SK-N-SH treated with all-trans-retinoic acid at 6 μM for 48 hours (cell line): ENCODE results near the gene ATF2.
A peak's percentile ranks its signal among the peaks of the same experiment; 100 is the strongest.

Source experiments
- ATAC-seq: fragments of 200-7000 bp; cut with Tn5 transposase; 3 replicates; pipeline ENCODE4 v1.9.1; 2020; ENCODE audit warnings: mild to moderate bottlenecking, moderate library complexity
- ARNTL ChIP-seq: fragments of 450-650 bp; formaldehyde crosslinking; IDR thresholded peaks from 2 replicates; pipeline ENCODE4 v1.5.0; 2020; ENCODE audit warnings: low read depth, mild to moderate bottlenecking, moderate library complexity, borderline replicate concordance
- BACH2 ChIP-seq: fragments of 250-450 bp; sonication (Bioruptor Pico); IDR thresholded peaks from 2 replicates; pipeline ENCODE4 v1.9.0; 2021; ENCODE audit warnings: mild to moderate bottlenecking, borderline replicate concordance
- CREB5 ChIP-seq: fragments of 250-450 bp; sonication (Bioruptor Pico); IDR thresholded peaks from 2 replicates; pipeline ENCODE4 v1.5.1; 2020; ENCODE audit warnings: low read depth, mild to moderate bottlenecking, moderate library complexity
- CSDC2 ChIP-seq: fragments of 250-450 bp; sonication (Bioruptor Pico); IDR thresholded peaks from 2 replicates; pipeline ENCODE4 v1.5.0; 2020; ENCODE audit warnings: mild to moderate bottlenecking, moderate library complexity
- CSRNP3 ChIP-seq: fragments of 250-450 bp; sonication (Bioruptor Pico); IDR thresholded peaks from 2 replicates; pipeline ENCODE4 v1.5.1; 2021; ENCODE audit warnings: mild to moderate bottlenecking, moderate library complexity
- ESRRG ChIP-seq: fragments of 250-450 bp; sonication (Bioruptor Pico); IDR thresholded peaks from 2 replicates; pipeline ENCODE4 v1.6.1; 2021; ENCODE audit warnings: mild to moderate bottlenecking
- ISL1 ChIP-seq: fragments of 250-450 bp; sonication (Bioruptor Pico); IDR thresholded peaks from 2 replicates; pipeline ENCODE4 v2.1.2; 2022; ENCODE audit warnings: mild to moderate bottlenecking, moderate library complexity
- OSR1 ChIP-seq: fragments of 250-450 bp; sonication (Bioruptor Pico); IDR thresholded peaks from 2 replicates; pipeline ENCODE4 v1.8.0; 2022; ENCODE audit warnings: moderate library complexity, mild to moderate bottlenecking, inconsistent platforms
- PATZ1 ChIP-seq: fragments of 250-450 bp; sonication (Bioruptor Pico); IDR thresholded peaks from 2 replicates; pipeline ENCODE4 v1.8.0; 2020; ENCODE audit warnings: mild to moderate bottlenecking, moderate library complexity, borderline replicate concordance
- POU6F1 ChIP-seq: fragments of 250-450 bp; sonication (Bioruptor Pico); IDR thresholded peaks from 2 replicates; pipeline ENCODE4 v1.8.0; 2021; ENCODE audit warnings: low read depth, mild to moderate bottlenecking, moderate library complexity, borderline replicate concordance
- PPARA ChIP-seq: fragments of 250-450 bp; sonication (Bioruptor Pico); IDR thresholded peaks from 2 replicates; pipeline ENCODE4 v1.5.0; 2020; ENCODE audit warnings: mild to moderate bottlenecking, borderline replicate concordance
- RARB ChIP-seq: fragments of 250-450 bp; sonication (Bioruptor Pico); IDR thresholded peaks from 2 replicates; pipeline ENCODE4 v1.8.0; 2021; ENCODE audit warnings: mild to moderate bottlenecking, moderate library complexity
- TCF4 ChIP-seq: fragments of 250-450 bp; sonication (Bioruptor Pico); IDR thresholded peaks from 2 replicates; pipeline ENCODE4 v1.8.0; 2021; ENCODE audit warnings: mild to moderate bottlenecking, moderate library complexity, borderline replicate concordance
- TOX ChIP-seq: fragments of 250-450 bp; sonication (Bioruptor Pico); IDR thresholded peaks from 2 replicates; pipeline ENCODE4 v1.8.0; 2021; ENCODE audit warnings: mild to moderate bottlenecking, moderate library complexity, borderline replicate concordance
- TSHZ2 ChIP-seq: fragments of 250-450 bp; sonication (Bioruptor Pico); IDR thresholded peaks from 2 replicates; pipeline ENCODE4 v1.5.0; 2020; ENCODE audit warnings: mild to moderate bottlenecking, moderate library complexity
- ZC3H10 ChIP-seq: fragments of 250-450 bp; sonication (Bioruptor Pico); IDR thresholded peaks from 2 replicates; pipeline ENCODE4 v1.5.1; 2021; ENCODE audit warnings: mild to moderate bottlenecking, moderate library complexity
- ZFP3 ChIP-seq: fragments of 250-450 bp; sonication (Bioruptor Pico); IDR thresholded peaks from 2 replicates; pipeline ENCODE4 v1.5.0; 2020; ENCODE audit warnings: mild to moderate bottlenecking, moderate library complexity
- ZFP30 ChIP-seq: fragments of 450-650 bp; formaldehyde crosslinking; IDR thresholded peaks from 2 replicates; pipeline ENCODE4 v1.5.0; 2022; ENCODE audit warnings: mild to moderate bottlenecking, moderate library complexity
- ZNF565 ChIP-seq: fragments of 450-650 bp; formaldehyde crosslinking; conservative IDR thresholded peaks from 2 replicates; pipeline ENCODE4 v1.5.0; 2020; ENCODE audit warnings: low read depth, mild to moderate bottlenecking, moderate library complexity
- ZNF70 ChIP-seq: fragments of 450-650 bp; formaldehyde crosslinking; IDR thresholded peaks from 2 replicates; pipeline ENCODE4 v1.5.0; 2020; ENCODE audit warnings: mild to moderate bottlenecking, moderate library complexity
- ZNF8 ChIP-seq: fragments of 450-650 bp; formaldehyde crosslinking; IDR thresholded peaks from 2 replicates; pipeline ENCODE4 v1.5.0; 2020; ENCODE audit warnings: mild to moderate bottlenecking, moderate library complexity

The ATF2 gene

GRCh38 chr2:175167076-175167791 lies 769 bp downstream of the ATF2 start:
- ATAC-seq: peak; percentile 60
- TF ChIP-seq TSHZ2: no peak
- TF ChIP-seq BACH2 (CRISPR knock-in tag): no peak
- TF ChIP-seq PATZ1 (CRISPR knock-in tag): no peak
- TF ChIP-seq ISL1 (CRISPR knock-in tag): no peak
- no peak for TF ChIP-seq RARB (CRISPR knock-in tag)
- no peak for TF ChIP-seq PPARA (CRISPR knock-in tag)
- TF ChIP-seq ARNTL (CRISPR knock-in tag): no peak
- no peak for TF ChIP-seq CSRNP3 (CRISPR knock-in tag)
- TF ChIP-seq ZNF70 (CRISPR knock-in tag): no peak
- TF ChIP-seq CSDC2 (CRISPR knock-in tag): no peak
- no peak for TF ChIP-seq POU6F1 (CRISPR knock-in tag)
- no peak for TF ChIP-seq TOX (CRISPR knock-in tag)
- TF ChIP-seq ZC3H10: no peak
- no peak for TF ChIP-seq ZNF8 (CRISPR knock-in tag)

- ATAC-seq: no peak
- TF ChIP-seq ZNF8 (CRISPR knock-in tag) (no peak), ESRRG (no peak), ARNTL (CRISPR knock-in tag) (no peak), TCF4 (CRISPR knock-in tag) (no peak), CSDC2 (CRISPR knock-in tag) (no peak), CREB5 (CRISPR knock-in tag) (no peak), ZNF565 (CRISPR knock-in tag) (no peak)
Measured at GRCh38 chr2:175166216-175166824, 1.7 kb downstream of the ATF2 start.

GRCh38 chr2:175164235-175164634 lies 3.8 kb downstream of the ATF2 start:
- ATAC-seq: no peak
- no peak for TF ChIP-seq ESRRG
- TF ChIP-seq CSRNP3 (CRISPR knock-in tag): no peak
- TF ChIP-seq PATZ1 (CRISPR knock-in tag): no peak
- no peak for TF ChIP-seq ZFP30
- TF ChIP-seq CSDC2 (CRISPR knock-in tag): no peak
- TF ChIP-seq ZFP3: no peak
- TF ChIP-seq ARNTL (CRISPR knock-in tag): no peak
- no peak for TF ChIP-seq POU6F1 (CRISPR knock-in tag)
- TF ChIP-seq OSR1 (CRISPR knock-in tag): no peak
- TF ChIP-seq ISL1 (CRISPR knock-in tag): no peak
- no peak for TF ChIP-seq RARB (CRISPR knock-in tag)
- no peak for TF ChIP-seq TOX (CRISPR knock-in tag)
- TF ChIP-seq ZC3H10: no peak
- no peak for TF ChIP-seq ZNF565 (CRISPR knock-in tag)
